ENCODE results near the gene LTBP1.
"Not testable (repeated sequence)": the region's sequence is repeated elsewhere in the genome, so short reads cannot be mapped to it uniquely, and the experiment has no call there.

Gene LTBP1

GRCh38 chr2:33343387-33343895 lies 396.7 kb downstream of the LTBP1 start:
- DNase-seq (ENCODE audit: low spot score): no peak

- DNase-seq (ENCODE audit: low spot score): no peak
These were observed 397.5 kb downstream of the LTBP1 start for GRCh38 chr2:33344230-33344629.

GRCh38 chr2:33347856-33348255 lies 401.1 kb downstream of the LTBP1 start:
- DNase-seq (ENCODE audit: low spot score): no peak

- DNase-seq (ENCODE audit: low spot score): no peak
These were observed 403.9 kb downstream of the LTBP1 start for GRCh38 chr2:33350632-33351031.

- no peak for DNase-seq (ENCODE audit: low spot score)
These were observed 405.0 kb downstream of the LTBP1 start for GRCh38 chr2:33351781-33352180.

GRCh38 chr2:33354981-33355380 lies 408.2 kb downstream of the LTBP1 start:
- no peak for DNase-seq (ENCODE audit: low spot score)

GRCh38 chr2:33358878-33359277 lies 412.1 kb downstream of the LTBP1 start:
- DNase-seq (ENCODE audit: low spot score): no peak

- DNase-seq (ENCODE audit: low spot score): no peak
These were observed 416.9 kb downstream of the LTBP1 start for GRCh38 chr2:33363325-33364298.

- DNase-seq (ENCODE audit: low spot score): no peak
These were observed 418.7 kb downstream of the LTBP1 start for GRCh38 chr2:33365264-33365970.

GRCh38 chr2:33366473-33366872 lies 419.7 kb downstream of the LTBP1 start:
- DNase-seq (ENCODE audit: low spot score): no peak

- not testable (repeated sequence) for DNase-seq (ENCODE audit: low spot score)
These were observed 421.8 kb downstream of the LTBP1 start for GRCh38 chr2:33368524-33368923.

- DNase-seq (ENCODE audit: low spot score): no peak
These were observed 422.4 kb downstream of the LTBP1 start for GRCh38 chr2:33369191-33369590.

GRCh38 chr2:33370636-33371265 lies 424.0 kb downstream of the LTBP1 start:
- DNase-seq (ENCODE audit: low spot score): no peak

- no peak for DNase-seq (ENCODE audit: low spot score)
These were observed 424.7 kb downstream of the LTBP1 start for GRCh38 chr2:33371304-33372090.

GRCh38 chr2:33372940-33373553 lies 426.3 kb downstream of the LTBP1 start:
- peak; percentile 64 for DNase-seq (ENCODE audit: low spot score)

GRCh38 chr2:33373986-33374385 lies 427.2 kb downstream of the LTBP1 start:
- DNase-seq (ENCODE audit: low spot score): no peak

GRCh38 chr2:33375054-33375453 lies 428.3 kb downstream of the LTBP1 start:
- no peak for DNase-seq (ENCODE audit: low spot score)

GRCh38 chr2:33377048-33377447 lies 430.3 kb downstream of the LTBP1 start:
- DNase-seq (ENCODE audit: low spot score): no peak

- no peak for DNase-seq (ENCODE audit: low spot score)
These were observed 431.9 kb downstream of the LTBP1 start for GRCh38 chr2:33378556-33379210.

- DNase-seq (ENCODE audit: low spot score): peak; percentile 47
These were observed 433.4 kb downstream of the LTBP1 start for GRCh38 chr2:33380001-33380609.
